HL-60 (cell line): ENCODE data around the gene EPN3.

Source experiments
- CTCF ChIP-seq: IDR thresholded peaks from one replicate; pipeline ENCODE4 v1.5.1; 2011; ENCODE audit warnings: low read length, control low read depth, inconsistent platforms; ENCODE audit not compliant: insufficient read depth
- GABPA ChIP-seq: IDR thresholded peaks from 2 replicates; pipeline ENCODE4 v1.6.1; 2012; ENCODE audit warnings: low read depth
- POLR2AphosphoS5 ChIP-seq: IDR thresholded peaks from 2 replicates; pipeline ENCODE4 v1.6.1; 2012; ENCODE audit warnings: low read depth
- REST ChIP-seq: IDR thresholded peaks from 2 replicates; pipeline ENCODE4 v1.6.1; 2012; ENCODE audit warnings: low read depth; ENCODE audit not compliant: insufficient replicate concordance
- SPI1 ChIP-seq: IDR thresholded peaks from 2 replicates; pipeline ENCODE4 v1.6.1; 2012; ENCODE audit warnings: low read depth, mild to moderate bottlenecking, borderline replicate concordance

- TF ChIP-seq CTCF, result no peak
- no peak for TF ChIP-seq REST
- TF ChIP-seq POLR2AphosphoS5, result no peak
- no peak for TF ChIP-seq SPI1
- TF ChIP-seq GABPA, result no peak
Observed at GRCh38 chr17:50580646-50581045, 48.1 kb downstream of the EPN3 start.
